Pancreas (tissue), 10 donors: ENCODE data around the gene SARS1. TPM values are rescaled to one million over a fixed set of nuclear protein-coding genes. Genes with fewer than 3 reads are reported as not detected.

Experiments used
- ATAC-seq, 4 donors: fragments of 200-7000 bp; cut with Tn5 transposase; one replicate each; pipeline versions ENCODE4 v1.8.0 to v1.9.1; 2020; ENCODE audit warnings: mild to moderate bottlenecking in 4 of 4, moderate library complexity in 4 of 4
- DNase-seq, 6 donors: peaks; one replicate each; pipeline ENCODE4 v3.0.0-alpha.2; 2020
- FAIRE-seq: peaks from 2 replicates; lab custom pipeline; 2012; peaks lifted over from hg19 to GRCh38; lab: Jason Lieb, UNC
- H3K27ac ChIP-seq, 4 donors: fragments of 200-600 bp; sonication (generic); 1 replicate in 3 of 4; 2 replicates in 1 of 4; pipeline versions ENCODE4 v1.5.0 to v1.8.0; 2020
- H3K27me3 ChIP-seq, 4 donors: fragments of 200-600 bp; one replicate each; pipeline ENCODE4 v1.8.0; 2021
- H3K36me3 ChIP-seq, 3 donors: fragments of 200-600 bp; sonication (generic) in 1 of 3; one replicate each; pipeline versions ENCODE4 v1.5.0 to v1.8.0; 2020 to 2021
- H3K4me1 ChIP-seq, 3 donors: fragments of 200-600 bp; one replicate each; pipeline ENCODE4 v1.8.0; 2021
- H3K4me3 ChIP-seq, 4 donors: fragments of 200-600 bp; sonication (generic) in 2 of 4; one replicate each; pipeline versions ENCODE4 v1.5.0 to v1.8.0; 2020 to 2021
- H3K9me3 ChIP-seq, 4 donors: fragments of 200-600 bp; one replicate each; pipeline ENCODE4 v1.8.0; 2021
- WGBS, 2 donors: extraction: QIAGEN DNeasy Blood & Tissue Kit; methylation state at CpG; one replicate each; pipeline ENCODE4 v1.1.7; 2013; 5-methylcytosine and 5-hydroxymethylcytosine counted together
- intact Hi-C, 3 donors: fragments of 100-400 bp; cut with DNase I; formaldehyde crosslinking; loops; one replicate each; pipeline versions ENCODE4 v1.11.1 to v1.14.2; 2022
- polyA plus RNA-seq, 2 donors: library from polyadenylated mRNA; stranded (reverse); fragments of 200-250 nt; gene quantifications; one replicate each; pipeline ENCODE4 v1.2.3, GENCODE V29; 2013
- total RNA-seq, 6 donors: library from RNA; stranded (reverse); fragmentation: NEBNext Ultra II Directional in 4 of 6; extraction: Animal tissue kit (Norgen Biotek cat#: 25700) in 4 of 6; gene quantifications; one replicate each; pipeline versions ENCODE4 v1.2.1 to v1.2.4, GENCODE V29; 2021 to 2023
- TF ChIP-seq, protein P1 (sequence below), 4 donors: fragments of 200-600 bp; sonication (generic) in 3 of 4; IDR thresholded peaks; one replicate each; pipeline versions ENCODE4 v1.5.0 to v1.8.0; 2021; ENCODE audit warnings: antibody characterized with exemption in 4 of 4
- donor health status: healthy with polysubstance abuse.
- donor health status: DM: no; HTN: no; CAD: no; lungs with moderate emphysema.
- donor health status: DM: no; HTN: no; CAD: no.
- donor health status: control.
- donor health status: control.
- donor health status: Bipolar disorder and iron deficiency.
- donor health status: DM: yes; HTN: yes; CAD: no.
- donor health status: DM: no; HTN: no; CAD: no.
- donor health status: DM: no; HTN: no; CAD: no.
- donor health status: DM: yes; HTN: yes; CAD: no.

SARS1 gene
- total and polyA plus RNA-seq, 8 donors = 50.5 to 270 (median 115) TPM

DNA sequence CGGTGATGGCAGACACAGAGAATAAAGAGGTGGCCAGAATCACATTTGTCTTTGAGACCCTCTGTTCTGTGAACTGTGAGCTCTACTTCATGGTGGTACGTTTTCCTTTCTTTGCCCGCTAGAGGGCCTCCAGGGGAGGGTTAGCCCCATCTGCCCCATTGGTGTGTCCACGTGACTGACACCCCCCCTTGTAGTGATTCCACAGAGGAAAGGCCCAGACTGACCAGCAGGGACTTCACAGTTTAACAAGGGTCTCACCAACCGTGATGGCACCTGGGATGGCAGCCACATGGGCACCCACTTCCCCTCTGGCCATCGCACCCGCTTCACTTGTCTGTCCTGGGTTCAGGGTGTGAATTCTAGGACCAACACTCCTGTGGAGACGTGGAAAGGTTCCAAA is 22.3 kb upstream of the SARS1 start:
- Histone ChIP-seq H3K27me3 (no peaks in the 10 kb centered on the region), H3K4me3 (no peak overlapping the region), H3K4me1 (peaks cover 4 to 27% (median 23%) of the 10 kb centered on the region in 3 donors), H3K36me3 (peaks cover 0 to 20% (median 0%) of the 10 kb centered on the region in 3 donors), H3K9me3 (no peaks in the 10 kb centered on the region), H3K27ac (no peak overlapping the region)
- TF ChIP-seq, protein P1, sequence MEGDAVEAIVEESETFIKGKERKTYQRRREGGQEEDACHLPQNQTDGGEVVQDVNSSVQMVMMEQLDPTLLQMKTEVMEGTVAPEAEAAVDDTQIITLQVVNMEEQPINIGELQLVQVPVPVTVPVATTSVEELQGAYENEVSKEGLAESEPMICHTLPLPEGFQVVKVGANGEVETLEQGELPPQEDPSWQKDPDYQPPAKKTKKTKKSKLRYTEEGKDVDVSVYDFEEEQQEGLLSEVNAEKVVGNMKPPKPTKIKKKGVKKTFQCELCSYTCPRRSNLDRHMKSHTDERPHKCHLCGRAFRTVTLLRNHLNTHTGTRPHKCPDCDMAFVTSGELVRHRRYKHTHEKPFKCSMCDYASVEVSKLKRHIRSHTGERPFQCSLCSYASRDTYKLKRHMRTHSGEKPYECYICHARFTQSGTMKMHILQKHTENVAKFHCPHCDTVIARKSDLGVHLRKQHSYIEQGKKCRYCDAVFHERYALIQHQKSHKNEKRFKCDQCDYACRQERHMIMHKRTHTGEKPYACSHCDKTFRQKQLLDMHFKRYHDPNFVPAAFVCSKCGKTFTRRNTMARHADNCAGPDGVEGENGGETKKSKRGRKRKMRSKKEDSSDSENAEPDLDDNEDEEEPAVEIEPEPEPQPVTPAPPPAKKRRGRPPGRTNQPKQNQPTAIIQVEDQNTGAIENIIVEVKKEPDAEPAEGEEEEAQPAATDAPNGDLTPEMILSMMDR (IDR thresholded peaks at IDR 0.05) = no peak
- DNase-seq = no peak
- ATAC-seq = no peak
- FAIRE-seq = no peak
- intact Hi-C loops = loop anchor here in 2 of 3 donors (5.0 to 10.0 kb wide), 2 partner anchors 87 to 94 kb away; no protein-coding TSS in a partner anchor
- 85 to 86% methylated on average over 8 of the region's 8 CpGs for WGBS, 2 donors

DNA sequence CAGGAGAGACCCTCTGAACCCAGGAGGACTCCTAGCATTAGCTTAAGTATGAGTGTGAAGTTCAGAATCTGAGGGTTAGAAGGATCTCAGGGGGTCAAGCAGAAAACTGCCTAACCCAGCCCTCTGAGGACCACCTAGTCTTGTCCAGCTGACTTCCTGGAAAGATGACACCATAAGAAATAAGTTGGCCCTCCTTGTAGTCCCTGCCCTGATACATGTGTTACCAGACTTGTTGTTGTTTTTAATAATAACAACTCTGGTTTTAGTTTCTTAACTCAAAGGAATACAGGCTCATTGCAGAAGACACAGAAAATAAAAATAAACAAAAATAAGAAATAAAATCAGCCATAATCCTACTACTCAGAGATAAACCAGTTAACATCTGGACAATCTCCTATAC is 21.8 kb upstream of the SARS1 start:
- DNase-seq (no peak), FAIRE-seq (no peak), ATAC-seq (no peak)
- Histone ChIP-seq H3K36me3 (peaks cover 0 to 20% (median 0%) of the 10 kb centered on the region in 3 donors), H3K4me1 (peaks cover 0 to 23% (median 18%) of the 10 kb centered on the region in 3 donors), H3K27me3 (no peaks in the 10 kb centered on the region), H3K9me3 (no peaks in the 10 kb centered on the region), H3K4me3 (no peak overlapping the region), H3K27ac (no peak overlapping the region)
- intact Hi-C loops = loop anchor here in 2 of 3 donors (5.0 to 10.0 kb wide), 2 partner anchors 87 to 95 kb away; no protein-coding TSS in a partner anchor
- TF ChIP-seq, protein P1 (IDR thresholded peaks at IDR 0.05) = no peak

DNA sequence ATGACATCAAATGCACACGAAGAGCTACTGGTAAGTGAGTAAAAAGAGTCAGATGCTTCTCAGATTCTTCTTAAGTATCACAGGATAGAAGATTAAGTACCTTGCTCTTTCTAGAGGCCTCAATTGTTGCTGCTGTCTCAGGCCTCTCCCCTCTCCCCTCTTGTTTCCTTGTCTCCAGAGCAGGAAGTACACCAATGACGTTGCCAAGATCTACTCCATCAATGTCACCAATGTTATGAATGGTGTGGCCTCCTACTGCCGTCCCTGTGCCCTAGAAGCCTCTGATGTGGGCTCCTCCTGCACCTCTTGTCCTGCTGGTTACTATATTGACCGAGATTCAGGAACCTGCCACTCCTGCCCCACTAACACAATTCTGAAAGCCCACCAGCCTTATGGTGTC is 21.3 kb upstream of the SARS1 start:
- TF ChIP-seq, protein P1 (IDR thresholded peaks at IDR 0.05) = no peak
- DNase-seq (no peak), FAIRE-seq (no peak), ATAC-seq (no peak)
- intact Hi-C loops = loop anchor here in 2 of 3 donors (5.0 to 10.0 kb wide), 2 partner anchors 88 to 95 kb away; no protein-coding TSS in a partner anchor
- no peak overlapping the region for H3K4me3 ChIP-seq
- no peaks in the 10 kb centered on the region for H3K9me3 ChIP-seq
- H3K27me3 ChIP-seq = no peaks in the 10 kb centered on the region
- H3K27ac ChIP-seq = no peak overlapping the region
- H3K36me3 ChIP-seq = peaks cover 0 to 20% (median 0%) of the 10 kb centered on the region in 3 donors
- peaks cover 0 to 18% (median 13%) of the 10 kb centered on the region in 3 donors for H3K4me1 ChIP-seq
- 43 to 47% methylated on average over 4 of the region's 4 CpGs for WGBS, 2 donors

DNA sequence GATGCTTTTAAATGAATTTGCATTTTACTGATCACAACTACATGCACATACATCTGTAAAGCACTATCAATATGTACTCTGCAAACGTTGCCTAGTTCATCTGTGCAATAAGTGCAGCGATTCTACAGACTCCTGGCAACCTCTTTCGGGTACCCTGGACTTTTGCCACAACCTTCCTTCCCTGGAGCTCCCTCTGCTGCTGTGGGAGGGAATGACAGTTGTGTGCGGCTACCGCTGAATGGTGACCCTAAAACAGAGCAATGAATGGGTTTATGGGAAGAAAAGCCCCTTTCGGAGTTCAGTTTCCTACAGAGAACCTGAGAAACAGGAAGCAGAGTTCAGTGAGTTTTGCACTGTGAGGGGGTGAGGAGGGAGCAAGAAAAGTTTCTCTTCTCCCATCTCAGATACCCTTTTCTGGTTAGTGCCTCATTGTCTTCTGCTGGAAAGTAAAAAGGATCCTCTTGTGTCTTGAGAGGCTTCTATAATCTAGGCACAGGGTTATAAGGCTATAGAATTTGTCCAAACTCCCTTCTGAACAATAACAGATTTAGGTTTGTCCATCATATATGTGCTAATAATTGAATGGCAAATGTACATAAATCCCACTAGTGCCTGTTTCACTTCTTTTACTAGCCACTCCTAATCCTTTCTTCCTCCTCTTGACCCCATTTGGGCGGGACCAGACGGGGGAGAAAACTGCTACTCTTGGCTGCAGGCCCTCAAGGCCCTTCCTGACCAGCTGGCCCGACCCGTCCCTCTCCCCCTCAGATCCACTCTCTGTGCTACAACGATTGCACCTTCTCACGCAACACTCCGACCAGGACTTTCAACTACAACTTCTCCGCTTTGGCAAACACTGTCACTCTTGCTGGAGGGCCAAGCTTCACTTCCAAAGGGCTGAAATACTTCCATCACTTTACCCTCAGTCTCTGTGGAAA is 19.8 kb upstream of the SARS1 start:
- no peak for FAIRE-seq
- Histone ChIP-seq H3K4me1 (peaks cover 0 to 15% (median 7%) of the 10 kb centered on the region in 3 donors), H3K36me3 (peaks cover 0 to 24% (median 0%) of the 10 kb centered on the region in 3 donors), H3K27ac (no peak overlapping the region), H3K27me3 (no peaks in the 10 kb centered on the region), H3K9me3 (no peaks in the 10 kb centered on the region), H3K4me3 (no peak overlapping the region)
- 33 to 40% methylated on average over 14 of the region's 14 CpGs for WGBS, 2 donors
- TF ChIP-seq, protein P1 (IDR thresholded peaks at IDR 0.05) = peak; percentile 25 to 64 (median 52)
- intact Hi-C loops = loop anchor here in 2 of 3 donors (5.0 to 10.0 kb wide), 2 partner anchors 89 to 97 kb away; no protein-coding TSS in a partner anchor
- ATAC-seq = peak; percentile 51 to 83 (median 74)
- peak in 4 of 6 donors; percentile 41 to 75 (median 54) for DNase-seq
